GDM1 (cell line): ENCODE data around the gene RNF144A.
A peak's percentile ranks its signal among the peaks of the same experiment; 100 is the strongest.

Source experiments
- DNase-seq: peaks from one replicate; lab custom pipeline; 2025; lab: John Stamatoyannopoulos, UW

Gene RNF144A

DNA sequence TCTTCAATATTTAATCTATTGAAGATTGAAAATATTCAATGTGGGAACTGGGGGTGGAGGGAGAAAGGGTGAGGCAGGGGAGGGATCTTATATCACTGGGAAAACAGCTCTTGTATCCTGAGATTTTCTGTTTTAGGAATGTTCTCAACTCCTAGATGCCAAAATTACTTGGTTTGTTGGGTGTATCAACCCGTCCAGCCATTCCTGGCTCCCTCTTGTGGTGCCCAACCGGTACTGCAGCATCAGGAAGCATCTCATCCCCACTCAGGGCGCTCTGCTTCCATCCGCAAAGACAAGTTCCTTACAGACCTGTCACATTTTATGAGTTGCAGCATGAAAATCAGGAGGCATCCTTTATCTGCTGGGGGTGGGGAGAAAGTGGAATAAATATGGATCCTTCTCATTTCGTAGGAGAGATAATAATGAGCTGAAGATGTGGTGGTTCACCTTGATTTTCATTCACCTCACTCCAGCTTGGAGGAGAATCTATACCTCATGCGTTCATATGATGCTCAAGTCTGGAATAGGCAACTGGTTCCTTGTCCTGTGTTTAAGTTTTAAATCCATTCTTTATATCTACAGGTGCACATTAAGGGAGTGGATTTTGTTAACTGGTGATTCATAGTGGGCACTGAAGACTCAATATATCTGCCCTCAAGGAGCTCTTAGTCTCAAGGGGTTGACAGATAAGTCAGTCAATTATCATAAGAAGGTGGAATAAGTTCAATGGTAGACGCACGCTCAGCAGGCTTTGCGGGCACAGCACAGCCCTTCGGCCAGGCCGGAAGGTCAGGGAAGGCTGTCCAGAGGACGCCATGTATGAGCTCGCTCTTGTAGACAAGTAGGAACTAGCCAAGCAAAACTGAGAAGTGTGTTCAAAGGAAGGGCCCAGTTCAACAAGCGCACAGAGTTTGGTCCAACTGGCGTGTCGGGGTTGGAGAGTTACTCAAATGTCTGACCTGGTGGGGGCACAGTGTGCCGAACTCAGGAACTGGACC lies 127.3 kb downstream of the RNF144A start:
- peak; percentile 39 for DNase-seq

DNA sequence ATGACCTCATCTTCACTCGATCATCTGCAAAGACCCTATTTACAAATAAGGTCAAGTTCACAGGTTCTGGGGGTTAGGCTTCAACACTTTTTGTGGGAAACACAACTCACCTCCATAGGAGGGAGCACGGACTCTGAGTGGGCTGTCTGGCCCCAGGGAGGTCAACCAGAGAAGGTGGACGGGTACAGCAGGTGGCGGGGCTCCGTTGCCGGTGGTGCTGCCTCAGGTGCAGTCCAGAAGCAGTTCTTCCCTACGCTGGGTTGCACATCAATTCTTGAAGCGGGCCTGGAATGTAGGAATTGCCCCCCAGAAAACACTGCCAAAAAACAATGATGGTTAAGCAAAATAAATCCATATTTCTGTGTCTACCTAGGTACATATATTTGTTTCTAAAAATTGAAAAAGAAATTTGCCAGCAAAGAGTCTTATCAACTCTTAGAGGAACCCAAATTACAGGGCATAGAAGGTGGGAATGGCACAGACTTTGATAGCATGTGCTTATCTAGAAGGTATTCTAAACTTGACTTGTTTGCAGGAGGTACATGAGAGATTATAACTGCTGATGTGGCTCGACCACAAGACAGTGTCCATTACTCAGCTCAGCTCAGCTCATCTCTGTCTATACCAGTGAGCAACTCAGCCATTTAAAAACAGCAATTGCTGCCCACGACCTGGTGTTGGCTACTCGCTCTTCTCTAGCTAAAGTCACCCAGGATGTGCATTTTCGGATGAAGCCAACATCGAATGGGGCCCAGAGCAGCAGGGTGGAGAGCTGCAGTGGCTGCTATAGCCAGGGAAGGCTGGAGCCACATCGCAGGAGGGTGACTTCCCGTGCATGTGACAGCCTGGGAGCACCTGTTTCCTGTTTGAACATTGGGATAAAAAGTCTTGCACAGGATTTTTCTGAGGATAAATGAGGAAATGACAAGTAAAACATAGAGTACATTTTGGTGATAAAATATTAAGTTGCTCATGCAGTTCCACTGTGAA lies 128.7 kb downstream of the RNF144A start:
- DNase-seq = no peak

DNA sequence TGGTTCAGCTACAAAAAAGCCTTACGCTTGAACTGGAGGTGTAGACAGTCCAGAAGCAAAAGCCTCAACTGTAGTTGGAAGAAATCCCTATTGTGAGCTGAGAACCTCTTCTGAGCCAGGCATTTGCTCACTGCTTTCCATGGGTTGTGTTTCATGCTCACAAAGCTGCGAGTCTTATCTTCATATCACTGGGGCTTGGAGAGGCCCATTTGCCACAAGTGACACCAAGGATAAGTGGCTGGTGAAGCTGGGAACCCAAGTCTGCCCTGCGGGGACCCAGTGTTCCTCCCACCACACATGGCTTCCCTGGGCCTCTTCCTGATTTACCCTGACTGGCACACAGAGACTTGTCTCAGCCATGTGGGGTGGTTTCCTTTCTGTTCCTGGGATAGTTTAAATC lies 130.4 kb downstream of the RNF144A start:
- no peak for DNase-seq

DNA sequence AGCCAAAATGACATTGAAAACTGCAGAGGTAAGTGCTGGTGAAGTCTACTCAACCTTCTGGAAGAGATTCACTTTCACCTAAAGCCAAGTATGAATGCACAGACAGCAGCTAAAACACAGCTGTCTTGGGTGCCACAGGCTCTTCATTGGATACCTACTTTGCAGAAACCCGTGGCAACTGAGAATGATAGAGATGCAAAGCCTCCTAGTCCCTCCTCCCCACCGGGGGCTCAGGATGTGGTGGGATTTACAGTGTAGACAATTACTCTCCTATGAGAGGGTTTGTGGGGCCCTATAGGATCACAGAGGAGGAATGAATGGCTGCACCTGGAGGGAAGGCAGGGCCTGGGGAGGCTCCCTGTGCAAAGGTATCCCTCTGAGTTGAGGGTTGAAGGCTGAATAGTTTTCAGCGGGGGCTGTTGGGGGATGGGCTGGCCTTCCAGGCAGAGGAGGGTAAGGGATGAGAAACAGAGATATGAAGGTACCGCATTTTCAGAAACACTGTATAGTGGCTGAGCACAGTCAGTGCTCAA lies 131.6 kb downstream of the RNF144A start:
- no peak for DNase-seq

DNA sequence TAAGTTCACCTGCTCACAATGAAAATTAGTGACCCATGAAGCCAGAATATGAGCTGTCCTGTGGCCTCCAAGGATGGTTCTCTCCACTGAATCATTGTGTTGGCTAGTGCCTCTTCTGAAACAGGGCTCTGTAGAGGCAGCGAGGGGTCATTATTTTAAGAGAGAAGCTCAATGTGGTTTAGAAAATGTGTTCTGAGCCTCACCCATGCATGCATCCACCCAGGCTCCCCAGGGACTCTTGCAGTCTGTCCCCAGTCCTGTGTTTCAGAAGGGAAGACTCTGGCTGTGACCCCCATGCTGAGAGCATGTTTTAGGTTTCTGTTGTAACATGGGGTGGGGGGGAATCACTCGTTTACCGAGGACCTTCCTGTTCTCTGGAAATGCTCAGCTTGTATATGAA lies 135.2 kb downstream of the RNF144A start:
- no peak for DNase-seq

DNA sequence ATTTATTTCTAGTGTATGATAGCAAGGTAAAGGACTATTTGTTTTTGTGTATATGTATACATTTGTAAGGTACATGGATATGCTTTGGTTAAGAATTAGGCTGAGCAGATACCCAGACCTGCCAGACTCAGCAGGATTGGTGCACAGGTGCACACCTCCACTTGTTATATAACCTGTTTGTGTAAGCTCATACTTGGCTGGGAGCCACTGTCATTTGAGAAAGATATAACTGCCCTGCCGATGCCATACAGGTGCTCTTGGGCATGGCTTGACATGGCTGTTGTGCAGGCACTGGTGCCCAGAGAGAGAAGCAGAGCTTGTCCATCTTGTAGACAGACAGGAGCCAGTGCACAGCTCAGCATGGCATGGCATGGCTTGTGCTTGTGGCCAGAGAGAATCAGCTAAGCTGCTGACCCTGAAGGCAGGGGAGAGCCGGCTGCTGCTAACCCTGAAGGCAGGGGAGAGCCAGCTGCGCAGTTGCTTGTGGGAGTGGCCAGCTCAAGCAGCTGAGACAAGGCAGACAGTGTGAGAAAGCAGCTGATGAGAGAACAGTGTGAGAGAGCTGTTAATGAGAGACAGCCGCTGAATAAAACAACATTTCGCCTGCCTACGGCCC lies 136.5 kb downstream of the RNF144A start:
- no peak for DNase-seq

DNA sequence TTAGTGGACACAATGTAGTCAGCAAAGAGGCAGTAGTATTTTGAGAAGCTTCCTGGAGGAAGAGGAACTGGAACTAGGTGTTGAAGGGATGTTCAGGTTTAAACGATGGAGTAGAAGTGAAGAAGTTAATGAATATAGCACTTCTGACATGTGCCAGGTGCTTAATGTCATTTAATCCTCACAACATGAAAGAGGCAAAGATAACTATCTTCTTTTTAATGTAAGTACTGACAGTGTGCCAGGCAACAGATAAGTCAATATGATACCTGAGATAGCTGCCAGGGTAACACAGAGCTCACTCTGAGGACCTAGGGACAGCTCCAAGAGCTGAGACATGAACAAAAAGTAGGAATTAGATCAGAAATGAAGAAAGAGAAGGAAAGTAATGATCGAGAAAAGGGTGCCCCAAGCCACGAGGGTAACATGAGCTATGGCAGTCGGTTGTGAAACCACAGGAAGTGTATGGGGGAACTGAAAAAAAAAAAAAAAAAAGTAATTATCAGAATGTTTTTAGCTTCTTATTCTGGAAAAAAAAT lies 140.7 kb downstream of the RNF144A start:
- no peak for DNase-seq

DNA sequence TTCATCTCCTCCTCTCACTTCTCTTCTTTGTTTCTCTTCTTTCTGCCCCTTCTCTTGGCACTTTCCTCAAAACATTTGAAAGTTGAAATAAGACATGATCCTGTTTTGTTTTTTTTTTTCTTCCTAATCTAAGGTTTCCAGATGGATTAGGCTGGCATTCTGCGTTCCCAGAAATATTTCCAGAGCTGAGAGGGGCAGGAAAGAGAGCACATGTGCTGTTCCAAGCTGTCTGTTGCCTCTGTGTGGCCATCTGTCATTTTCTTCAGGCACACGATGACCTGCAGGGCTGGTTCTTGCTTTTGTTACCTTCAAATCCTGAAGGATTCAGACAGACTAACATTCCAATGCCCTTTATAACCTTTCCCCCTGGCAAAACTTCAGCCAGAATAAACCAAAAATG lies 142.9 kb downstream of the RNF144A start:
- no peak for DNase-seq

DNA sequence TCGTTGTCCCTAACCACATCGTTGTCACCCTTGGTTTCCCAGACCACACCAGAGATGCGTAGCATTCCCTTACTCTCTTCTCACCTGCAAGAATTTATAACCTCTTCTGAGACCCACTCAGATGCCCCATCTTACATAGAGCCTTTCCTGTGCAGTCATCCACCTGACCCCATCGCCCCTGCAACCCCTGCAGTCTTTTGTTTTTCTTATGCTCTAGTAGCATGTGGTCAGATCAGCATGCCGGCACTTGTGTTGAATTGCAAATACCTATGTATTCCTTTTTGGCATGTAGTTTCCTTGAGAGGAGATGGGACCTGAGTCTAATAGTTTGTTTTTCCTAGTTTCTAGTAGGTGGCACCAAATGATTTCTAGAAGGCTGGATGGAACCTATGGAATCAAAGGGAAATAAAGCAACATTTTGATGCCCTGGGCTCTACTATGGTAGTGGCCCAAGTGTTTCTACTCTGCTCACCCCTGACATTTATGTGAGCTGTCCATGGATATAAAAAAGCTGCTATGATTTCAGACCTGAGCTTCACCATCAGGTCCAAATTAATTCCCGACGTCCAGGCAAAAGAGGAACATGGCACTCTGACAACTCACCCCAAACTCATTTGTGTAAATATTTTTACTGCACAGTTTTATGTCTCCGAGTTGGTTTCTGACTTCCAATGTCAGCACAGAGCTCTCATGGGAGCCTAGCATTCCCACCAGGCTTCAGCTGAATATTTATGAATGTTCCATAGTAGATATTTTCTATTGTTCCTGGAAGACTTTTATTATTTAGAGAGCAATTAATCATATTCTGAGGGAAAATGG lies 143.6 kb downstream of the RNF144A start:
- DNase-seq = no peak

DNA sequence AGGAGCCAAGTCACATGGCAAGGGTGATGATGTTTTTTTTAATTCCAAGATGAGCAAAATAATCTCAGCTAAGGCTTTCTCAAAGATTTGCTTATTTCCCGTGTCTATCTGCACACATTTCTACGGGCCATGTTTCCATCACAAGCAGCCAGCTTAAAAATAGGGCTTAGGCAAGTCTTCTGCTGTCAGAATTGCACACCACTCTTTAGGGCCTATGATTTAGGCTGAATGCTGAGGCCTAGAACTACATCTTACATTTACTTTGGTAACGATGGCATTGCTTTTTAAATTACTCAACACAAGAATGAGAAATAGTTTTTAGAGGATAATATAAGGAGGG lies 144.2 kb downstream of the RNF144A start:
- DNase-seq = no peak

DNA sequence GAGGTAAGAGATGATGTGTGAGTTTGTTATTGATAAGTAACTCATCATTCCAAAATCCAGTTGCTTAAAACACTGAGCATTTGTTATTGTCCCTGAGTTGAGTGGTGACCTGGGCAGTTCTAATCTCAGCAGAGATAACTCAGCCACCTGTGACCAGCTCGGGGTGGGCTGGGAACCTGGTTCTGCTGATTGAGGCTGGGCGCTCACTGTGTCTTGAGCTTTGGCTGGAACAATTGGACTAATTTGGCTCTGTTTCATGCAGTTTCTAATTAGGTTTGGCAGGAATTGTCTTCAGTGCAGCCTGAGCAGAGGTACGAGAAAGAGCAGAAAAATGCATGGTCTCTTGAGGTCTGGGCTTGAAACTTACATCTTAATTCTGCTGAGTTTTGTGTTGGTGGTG lies 144.7 kb downstream of the RNF144A start:
- no peak for DNase-seq

DNA sequence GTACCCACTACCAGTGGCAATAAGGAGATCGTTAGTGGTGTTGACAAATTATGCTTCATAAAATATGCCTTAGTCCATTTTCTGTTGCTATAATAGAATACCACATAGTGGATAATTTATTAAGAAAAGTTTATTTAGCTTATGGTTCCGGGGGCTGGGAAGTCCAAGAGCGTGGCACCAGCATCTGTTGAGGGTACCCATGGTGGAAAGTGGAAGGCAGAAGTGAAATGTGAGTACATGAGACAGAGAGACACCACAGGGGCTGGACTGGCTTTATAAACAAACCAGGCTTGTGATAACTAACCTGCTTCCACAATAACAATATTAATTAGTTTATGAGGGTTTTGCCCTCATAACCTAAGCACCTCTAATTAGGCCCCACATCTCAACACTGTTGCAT lies 146.6 kb downstream of the RNF144A start:
- no peak for DNase-seq

DNA sequence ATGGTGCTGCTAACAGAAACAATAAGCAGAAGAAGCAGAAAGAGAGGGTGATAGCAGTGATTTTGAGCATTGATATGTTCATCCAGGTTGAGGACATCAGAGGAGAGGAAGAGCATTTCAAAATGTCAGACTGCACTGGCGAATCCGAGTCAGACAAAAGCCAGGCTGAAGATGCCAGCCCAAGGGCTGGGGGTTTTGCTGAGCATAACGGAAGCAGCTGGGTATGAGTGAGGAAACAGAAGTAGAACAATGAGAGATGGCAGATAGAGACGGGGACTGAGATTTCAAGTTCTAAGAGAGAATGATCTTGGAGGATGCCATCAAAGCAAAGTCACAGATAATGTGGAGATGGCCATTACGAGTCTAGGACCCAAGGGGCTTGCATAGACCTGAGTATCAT lies 151.2 kb downstream of the RNF144A start:
- no peak for DNase-seq

DNA sequence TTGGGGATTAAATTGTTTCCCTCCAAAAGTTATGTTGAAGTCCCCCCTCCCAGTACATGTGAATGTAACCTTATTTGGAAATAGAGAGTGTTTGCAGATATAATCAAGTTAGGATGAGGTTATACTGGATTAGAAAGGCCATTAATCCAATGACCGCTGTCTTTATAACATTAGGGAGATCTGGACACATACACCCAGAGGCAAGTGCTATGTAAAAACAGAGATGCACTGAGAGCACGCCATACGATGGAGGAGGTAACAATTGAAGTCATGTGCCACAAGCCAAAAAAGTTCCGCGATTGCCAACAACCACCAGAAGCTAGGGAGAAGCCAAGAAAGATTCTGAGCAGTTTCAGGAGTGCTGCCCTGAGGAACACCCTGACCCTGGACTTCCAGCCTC lies 153.3 kb downstream of the RNF144A start:
- no peak for DNase-seq

DNA sequence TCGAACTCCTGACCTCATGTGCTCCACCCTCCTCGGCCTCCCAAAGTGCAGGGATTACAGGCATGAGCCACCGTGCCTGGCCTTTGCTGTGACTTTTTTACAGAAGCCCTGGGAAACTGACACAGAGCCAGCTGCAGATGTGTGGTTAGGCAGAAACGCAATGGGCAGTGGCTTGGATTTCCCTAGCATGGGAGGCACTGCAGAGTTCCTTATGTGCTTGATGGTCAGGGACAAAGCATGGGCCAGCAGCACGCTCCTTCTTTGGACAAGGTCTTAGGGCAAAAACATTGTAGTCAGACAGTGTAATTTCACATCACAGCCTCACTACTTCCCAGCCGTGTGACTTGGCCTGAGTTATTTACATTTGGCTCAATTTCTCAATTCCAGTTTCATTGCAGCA lies 153.9 kb downstream of the RNF144A start:
- no peak for DNase-seq

DNA sequence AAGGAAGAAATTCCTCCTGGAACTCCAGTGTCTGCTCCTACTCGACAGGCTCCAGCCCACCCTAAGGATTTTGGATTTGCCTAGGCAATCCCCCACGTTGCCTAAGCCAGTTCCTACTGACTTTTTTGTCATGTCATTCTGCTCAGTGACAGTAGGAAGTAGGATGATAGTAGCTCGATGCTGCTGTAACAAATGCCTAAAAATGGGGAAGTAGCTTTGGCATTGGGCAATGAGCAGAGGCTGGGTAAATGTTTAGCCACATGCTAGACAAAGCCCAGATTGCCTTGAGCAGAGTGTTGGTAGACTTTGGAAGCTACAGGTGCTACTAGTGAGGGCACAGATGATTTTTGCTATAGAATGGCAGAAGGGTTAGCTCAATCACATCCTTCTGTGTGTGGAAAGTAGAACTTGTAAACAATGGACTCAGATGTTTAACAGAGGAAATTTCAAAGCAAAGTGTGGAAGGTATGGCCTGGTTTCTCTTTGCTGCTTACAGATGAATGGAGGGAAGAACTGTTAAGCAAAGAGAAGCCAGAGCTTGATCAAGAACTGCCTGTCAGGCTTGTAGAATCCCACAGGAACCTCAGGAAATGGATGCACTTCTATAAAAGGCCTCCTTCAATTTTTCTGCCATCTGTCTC lies 154.8 kb downstream of the RNF144A start:
- DNase-seq = peak; percentile 53

DNA sequence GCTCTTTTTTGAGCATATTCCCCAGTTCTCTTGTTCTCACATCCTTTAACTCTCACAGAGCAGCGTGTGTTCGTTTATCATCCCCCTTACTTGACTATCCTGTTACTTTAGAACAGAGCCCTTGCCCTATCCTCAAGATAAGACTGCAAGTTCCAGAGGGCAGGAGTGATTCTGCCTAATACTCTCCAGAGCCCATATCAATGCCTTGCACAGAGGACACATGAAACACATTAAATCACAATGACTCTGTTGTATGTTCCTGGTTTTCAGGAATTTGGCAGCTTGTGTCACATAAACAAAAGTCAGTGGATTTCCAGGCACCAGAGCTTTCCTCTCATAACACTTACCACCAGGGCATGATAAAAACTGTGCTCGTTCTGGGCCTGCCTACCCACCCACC lies 156.7 kb downstream of the RNF144A start:
- no peak for DNase-seq

DNA sequence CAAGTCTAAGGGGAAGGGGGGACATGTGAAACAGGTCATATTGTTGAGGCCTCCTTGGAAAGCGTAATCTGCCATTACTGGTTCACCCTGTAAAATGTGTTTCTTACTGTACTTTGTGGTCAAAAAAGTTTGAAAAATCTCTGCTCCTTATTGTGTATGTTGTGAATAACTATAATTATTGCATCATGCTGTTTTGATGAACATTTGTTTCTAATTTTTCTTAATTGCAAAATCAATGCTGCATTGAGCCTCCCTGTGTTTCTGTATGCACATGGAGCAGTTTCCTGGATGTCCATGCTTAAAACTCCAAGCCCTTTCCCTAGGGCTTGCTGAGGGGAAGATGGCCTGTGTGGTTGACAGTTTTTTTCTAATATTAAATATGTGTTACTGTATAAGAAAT lies 158.6 kb downstream of the RNF144A start:
- no peak for DNase-seq

DNA sequence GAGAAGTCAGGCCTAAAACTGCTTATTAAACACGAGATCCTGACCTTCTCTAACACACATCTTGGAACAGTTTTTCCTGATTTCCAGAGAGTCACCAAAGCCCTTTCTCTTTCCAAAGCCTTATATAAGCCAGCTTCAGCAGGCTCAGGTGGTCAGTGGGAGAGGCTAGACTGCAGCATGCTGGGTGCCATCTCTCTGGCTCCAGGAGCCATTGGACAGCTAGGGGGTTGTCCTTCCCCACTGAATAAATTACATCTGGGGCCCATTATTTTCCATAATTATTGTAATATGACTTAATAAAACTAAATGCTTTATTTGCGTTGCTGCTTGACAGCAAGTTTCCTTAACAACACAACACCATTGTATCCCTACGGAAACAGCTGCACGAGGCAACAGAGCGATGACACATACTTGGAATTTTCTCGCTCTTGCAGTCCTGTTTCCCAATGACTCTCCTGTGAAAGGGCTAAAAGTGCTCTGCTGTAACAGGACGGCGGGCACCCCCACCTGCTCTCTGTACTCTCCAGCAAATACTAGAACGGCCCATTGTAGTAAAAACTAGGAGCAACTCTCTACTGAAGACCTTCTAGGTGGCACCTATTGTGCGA lies 160.6 kb downstream of the RNF144A start:
- DNase-seq = no peak
